ENCODE data around the gene NHLRC2.
"Not testable (repeated sequence)": the region's sequence is repeated elsewhere in the genome, so short reads cannot be mapped to it uniquely, and the experiment has no call there.

NHLRC2 gene

GRCh38 chr10:113854013-113854760 lies at the start of gene NHLRC2, which contains the start of gene DCLRE1A:
Gene NHLRC2, plus strand, starts transcription at chr10:113854661. Its CDS starts 212 bp downstream, at chr10:113854873.
Gene DCLRE1A, minus strand, starts transcription at chr10:113854082. Its CDS starts 900 bp downstream, at chr10:113853182.
- peak; percentile 85 for DNase-seq (ENCODE audit: low spot score)

GRCh38 chr10:113806503-113806902 lies 48.0 kb upstream of the NHLRC2 start:
- DNase-seq (ENCODE audit: low spot score) = no peak

- no peak for DNase-seq (ENCODE audit: low spot score)
These were observed 46.3 kb upstream of the NHLRC2 start for GRCh38 chr10:113808168-113808567.

- DNase-seq (ENCODE audit: low spot score) = not testable (repeated sequence)
These were observed 39.8 kb upstream of the NHLRC2 start for GRCh38 chr10:113814700-113815099.

- no peak for DNase-seq (ENCODE audit: low spot score)
These were observed 34.5 kb upstream of the NHLRC2 start for GRCh38 chr10:113819989-113820388.

GRCh38 chr10:113820507-113820906 lies 34.0 kb upstream of the NHLRC2 start:
- DNase-seq (ENCODE audit: low spot score) = no peak

GRCh38 chr10:113821306-113821705 lies 33.2 kb upstream of the NHLRC2 start:
- DNase-seq (ENCODE audit: low spot score) = not testable (repeated sequence)

GRCh38 chr10:113822174-113822573 lies 32.3 kb upstream of the NHLRC2 start:
- no peak for DNase-seq (ENCODE audit: low spot score)

- DNase-seq (ENCODE audit: low spot score) = no peak
These were observed 31.1 kb upstream of the NHLRC2 start for GRCh38 chr10:113823389-113823788.

- DNase-seq (ENCODE audit: low spot score) = no peak
These were observed 28.7 kb upstream of the NHLRC2 start for GRCh38 chr10:113825791-113826190.

GRCh38 chr10:113828567-113828966 lies 25.9 kb upstream of the NHLRC2 start:
- not testable (repeated sequence) for DNase-seq (ENCODE audit: low spot score)

- no peak for DNase-seq (ENCODE audit: low spot score)
These were observed 12.3 kb upstream of the NHLRC2 start for GRCh38 chr10:113842171-113842570.

GRCh38 chr10:113843972-113844485 lies 10.4 kb upstream of the NHLRC2 start:
- no peak for DNase-seq (ENCODE audit: low spot score)

- DNase-seq (ENCODE audit: low spot score) = no peak
These were observed 8.4 kb upstream of the NHLRC2 start for GRCh38 chr10:113846036-113846435.

GRCh38 chr10:113849140-113849803 lies 5.2 kb upstream of the NHLRC2 start:
- no peak for DNase-seq (ENCODE audit: low spot score)

- no peak for DNase-seq (ENCODE audit: low spot score)
These were observed 4.5 kb upstream of the NHLRC2 start for GRCh38 chr10:113849946-113850345.

GRCh38 chr10:113853578-113854012 lies 866 bp upstream of the NHLRC2 start:
- DNase-seq (ENCODE audit: low spot score) = no peak

GRCh38 chr10:113854761-113855588 lies 514 bp downstream of the NHLRC2 start:
- peak; percentile 41 for DNase-seq (ENCODE audit: low spot score)

- DNase-seq (ENCODE audit: low spot score) = no peak
These were observed 2.1 kb downstream of the NHLRC2 start for GRCh38 chr10:113856563-113856962.

- DNase-seq (ENCODE audit: low spot score) = no peak
These were observed 2.7 kb downstream of the NHLRC2 start for GRCh38 chr10:113857210-113857609.

GRCh38 chr10:113858541-113858940 lies 4.1 kb downstream of the NHLRC2 start:
- no peak for DNase-seq (ENCODE audit: low spot score)

- no peak for DNase-seq (ENCODE audit: low spot score)
These were observed 4.8 kb downstream of the NHLRC2 start for GRCh38 chr10:113859261-113859660.
